GM19035 (cell line): Measurements from ENCODE around the gene DCLK2.
"Not testable (repeated sequence)": the region's sequence is repeated elsewhere in the genome, so short reads cannot be mapped to it uniquely, and the experiment has no call there.

ENCODE experiments used
- ATAC-seq: cut with Tn5 transposase; IDR thresholded peaks from one replicate; pipeline ENCODE4 v1.9.1; 2021; ENCODE audit not compliant: unreplicated experiment

The DCLK2 gene

GRCh38 chr4:150145090-150145945, 67.1 kb downstream of the DCLK2 start:
- ATAC-seq = no peak

- no peak for ATAC-seq
These were observed 67.7 kb downstream of the DCLK2 start for GRCh38 chr4:150145946-150146340.

DNA sequence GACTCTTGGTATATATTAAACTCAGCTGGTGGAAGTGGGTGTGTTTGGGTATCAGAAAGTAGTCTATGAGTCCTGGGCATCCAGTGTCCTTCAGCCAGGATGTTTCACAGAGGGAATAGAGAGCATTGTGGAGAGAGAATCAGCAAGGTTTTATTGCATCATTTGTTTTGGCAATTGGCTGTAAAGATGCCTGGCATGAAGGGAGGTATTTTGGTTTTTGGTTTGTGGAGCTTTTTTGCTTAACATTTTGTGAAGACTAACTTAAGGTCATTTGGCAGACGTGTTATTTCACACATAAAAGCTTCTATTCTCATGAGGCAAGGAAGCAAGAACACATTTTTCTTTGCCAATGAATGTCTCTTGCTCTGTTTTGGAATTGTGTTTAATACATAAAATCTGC, 71.1 kb downstream of the DCLK2 start:
- no peak for ATAC-seq

DNA sequence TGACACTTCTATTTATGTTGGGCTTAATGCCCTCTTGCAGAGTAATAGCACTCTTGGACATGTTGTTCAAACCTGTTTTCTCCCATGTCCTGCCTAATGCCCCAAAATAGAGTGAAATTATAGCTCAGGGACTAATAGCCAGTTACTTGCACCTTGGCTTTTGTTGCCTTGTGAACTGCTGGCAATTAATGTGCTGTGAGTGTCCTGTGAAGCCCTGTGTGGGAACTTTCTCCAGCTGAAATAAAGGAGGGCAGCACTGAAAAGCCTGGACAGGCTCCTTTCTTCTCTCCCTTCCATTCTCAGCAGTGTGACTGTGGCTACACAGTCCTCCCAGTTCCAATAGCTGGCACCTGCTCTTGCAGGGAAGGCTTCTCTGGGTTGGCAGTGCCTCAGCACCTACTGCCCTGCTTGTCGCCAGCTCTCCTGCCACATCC, 72.4 kb downstream of the DCLK2 start:
- ATAC-seq = no peak

DNA sequence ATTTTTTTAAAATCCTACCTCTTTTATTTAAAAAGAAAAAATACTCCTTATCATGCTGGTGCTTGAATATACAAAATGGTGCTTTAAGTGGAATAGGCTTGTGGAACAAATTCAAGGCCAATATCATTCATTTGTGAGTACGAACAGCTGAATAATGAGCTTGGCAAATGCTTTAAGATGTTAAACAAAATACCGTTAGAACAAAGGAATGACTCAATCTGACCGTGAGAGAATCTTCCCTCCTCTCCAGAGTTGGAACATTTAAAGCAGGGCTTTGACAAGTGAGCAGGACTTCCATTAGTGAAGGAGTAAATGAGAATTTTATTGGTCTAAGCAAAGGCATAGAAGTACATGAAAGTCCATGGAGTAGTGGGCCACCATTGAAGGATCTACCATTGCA, 74.5 kb downstream of the DCLK2 start:
- ATAC-seq = no peak

GRCh38 chr4:150155391-150155790, 77.1 kb downstream of the DCLK2 start:
- no peak for ATAC-seq

- no peak for ATAC-seq
These were observed 78.3 kb downstream of the DCLK2 start for GRCh38 chr4:150156543-150156942.

- ATAC-seq = no peak
These were observed 79.8 kb downstream of the DCLK2 start for GRCh38 chr4:150158041-150158440.

- ATAC-seq = no peak
These were observed 82.2 kb downstream of the DCLK2 start for GRCh38 chr4:150160473-150160872.

DNA sequence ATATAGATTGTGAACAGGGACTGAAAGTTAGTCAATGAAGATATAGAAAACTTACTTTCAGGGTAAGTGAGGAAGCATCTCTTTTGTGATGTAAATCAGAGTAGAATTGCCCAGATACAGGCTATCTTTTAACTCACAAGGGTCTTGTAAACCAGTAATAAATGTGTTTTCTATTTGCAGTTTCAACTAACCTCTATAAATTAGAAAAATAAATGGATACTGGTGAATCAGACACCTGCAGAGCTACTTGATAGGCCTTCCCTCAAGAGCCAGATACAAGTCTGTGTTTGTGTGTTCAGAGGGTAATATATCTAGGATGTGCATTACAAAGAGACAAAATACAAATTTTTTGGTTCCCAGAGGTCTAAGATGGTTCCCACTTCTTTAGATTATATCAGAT, 82.9 kb downstream of the DCLK2 start:
- ATAC-seq = no peak

- not testable (repeated sequence) for ATAC-seq
These were observed 83.8 kb downstream of the DCLK2 start for GRCh38 chr4:150162020-150162419.

- ATAC-seq = no peak
These were observed 85.8 kb downstream of the DCLK2 start for GRCh38 chr4:150164055-150164454.

DNA sequence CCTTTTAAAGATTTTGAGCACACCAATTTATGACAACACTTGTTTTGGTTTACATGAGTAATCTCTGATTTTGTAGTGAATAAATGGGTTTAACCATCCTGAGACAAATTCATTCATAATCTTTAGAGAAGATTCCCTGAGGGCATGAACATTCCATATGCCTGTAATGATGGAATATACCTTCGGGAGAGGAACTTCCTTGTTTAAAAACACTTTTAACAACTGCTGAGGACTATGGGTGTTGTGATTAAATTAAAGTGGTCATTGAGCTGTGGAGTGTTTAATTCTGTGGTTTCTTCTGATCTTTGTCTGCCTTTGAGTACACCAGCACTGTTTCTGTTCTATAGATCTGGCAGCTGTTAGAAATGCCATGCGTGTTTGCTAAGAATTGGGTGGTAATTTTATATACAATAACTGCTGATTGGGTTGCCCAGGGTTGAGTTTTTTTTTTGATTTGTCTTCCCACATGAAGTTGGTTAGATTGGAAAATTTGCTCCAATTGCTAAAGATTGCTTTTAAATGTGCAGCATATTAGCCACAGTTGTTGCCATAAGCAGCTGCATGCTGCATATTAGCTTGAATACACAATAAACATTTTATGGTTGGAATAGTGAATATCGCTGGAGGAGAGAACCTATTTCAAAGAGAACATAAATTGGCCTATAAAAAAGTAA, 86.8 kb downstream of the DCLK2 start:
- ATAC-seq = no peak

DNA sequence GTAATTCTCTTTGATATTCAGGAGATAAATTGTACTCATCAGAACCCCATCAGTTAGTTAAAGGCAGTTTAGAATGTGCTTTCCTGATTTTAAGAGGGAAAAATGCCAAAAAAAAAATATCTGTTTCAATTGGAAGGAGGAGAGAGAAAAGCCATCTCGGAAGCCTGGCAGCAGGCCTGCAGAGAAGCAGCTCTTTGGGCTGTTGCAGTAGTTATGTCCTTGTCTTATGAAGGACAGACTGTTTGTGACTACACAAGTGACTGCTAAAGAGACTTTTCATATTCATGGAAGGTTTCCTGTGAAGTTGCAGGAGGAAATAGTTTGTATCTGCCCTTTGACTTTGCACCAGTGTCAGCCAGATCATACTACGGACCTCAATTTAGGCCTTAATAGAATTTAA, 88.8 kb downstream of the DCLK2 start:
- no peak for ATAC-seq

GRCh38 chr4:150173432-150173861, 95.2 kb downstream of the DCLK2 start:
- ATAC-seq = no peak

GRCh38 chr4:150173982-150174398, 95.7 kb downstream of the DCLK2 start:
- no peak for ATAC-seq

GRCh38 chr4:150176547-150176946, 98.3 kb downstream of the DCLK2 start:
- no peak for ATAC-seq

DNA sequence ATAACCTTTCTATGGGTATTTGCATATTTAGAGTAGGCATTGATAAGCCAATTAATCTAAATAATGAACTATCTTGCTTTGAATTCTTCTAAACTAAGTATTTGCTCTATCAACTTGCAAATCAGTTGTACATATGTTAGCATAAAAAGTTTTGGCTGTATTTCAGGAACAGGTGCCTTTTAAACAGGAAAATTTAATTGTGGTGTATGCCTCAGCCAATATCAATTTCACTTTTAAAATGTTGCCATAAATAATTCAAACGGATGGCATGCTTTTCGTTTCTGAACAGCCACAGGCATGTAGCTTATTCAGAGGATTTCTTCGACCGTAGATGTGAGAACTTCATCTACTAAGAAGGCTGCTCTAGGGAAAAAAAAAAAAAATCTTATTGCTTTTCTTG, 99.9 kb downstream of the DCLK2 start:
- ATAC-seq = no peak

- ATAC-seq = no peak
These were observed 103.3 kb downstream of the DCLK2 start for GRCh38 chr4:150181536-150181935.

GRCh38 chr4:150182794-150183193, 104.5 kb downstream of the DCLK2 start:
- no peak for ATAC-seq

GRCh38 chr4:150185033-150185432, 106.8 kb downstream of the DCLK2 start:
- ATAC-seq = not testable (repeated sequence)

- ATAC-seq = no peak
These were observed 114.7 kb downstream of the DCLK2 start for GRCh38 chr4:150192986-150193385.
